Measurements from ENCODE around the gene CASKIN1. TPM values are rescaled to one million over a fixed set of nuclear protein-coding genes. Genes with fewer than 3 reads are reported as not detected.

The CASKIN1 gene
- total and polyA plus RNA-seq, 2 of the 8 experiments (the other 6 are each of a cell fraction or from before 2014, with no cell fraction given), result 1.2 to 6.4 TPM

DNA sequence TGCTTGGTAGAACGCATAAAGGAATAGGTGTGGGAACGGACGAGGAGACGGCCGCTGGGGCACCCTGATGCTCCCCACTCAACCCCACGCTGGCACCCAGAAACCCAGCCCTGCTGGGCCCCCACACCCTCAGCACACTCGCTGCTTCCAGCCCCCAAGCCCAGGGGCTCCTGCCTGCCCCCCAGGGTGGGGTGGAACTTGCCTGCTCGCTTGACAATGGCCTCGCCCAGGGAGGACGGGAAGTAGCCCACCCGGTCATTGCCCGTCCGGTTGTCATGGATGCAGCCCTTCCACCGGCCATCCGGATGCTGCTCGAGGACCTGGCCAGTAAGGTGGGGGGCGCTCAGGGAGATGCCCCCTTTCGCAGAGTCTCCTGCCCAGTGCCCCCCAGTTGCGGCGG lies 9.9 kb downstream of the CASKIN1 start:
- no peak for FAIRE-seq
- WGBS, 2 experiments (ENCODE audit: extremely low coverage in 1 of 2, insufficient coverage in 1 of 2, insufficient read length in 1 of 2, insufficient replicate concordance in 2 of 2, low coverage in 1 of 2, low lambda C conversion rate in 2 of 2, missing lambda C conversion rate in 1 of 2), result 94% methylated on average over 15 of the region's 20 CpGs; no CpG with 5 or more reads in 1 of the 2 experiments
- no peak for TF ChIP-seq RXRA (IDR thresholded peaks at IDR 0.05; ENCODE audit: insufficient read depth, low read depth, low read length)

More for the DNA sequence above, 9.9 kb downstream of the CASKIN1 start:
- Histone ChIP-seq H2BK120ac (replicated peaks; ENCODE audit: low read depth, low read length) (no peak overlapping the region), H3K4me2 (ENCODE audit: insufficient read depth in 1 of 2, low read depth in 2 of 2, low read length in 2 of 2) (no peak overlapping the region), H3K23me2 (ENCODE audit: low read depth, low read length) (peaks cover 2% of the 10 kb centered on the region; the same call in 1 of the 2 replicates), H3K9ac (replicated peaks in 1 of 4; ENCODE audit: extremely low read depth in 1 of 4, low read depth in 3 of 4, low read length in 3 of 4) (no peak overlapping the region), H3K27ac (ENCODE audit: low read depth, low read length) (no peak overlapping the region), H4K91ac (replicated peaks; ENCODE audit: insufficient read length, low read length) (no peak overlapping the region), H2AFZ (ENCODE audit: low read length) (no peak overlapping the region), H2BK5ac (ENCODE audit: low read depth, low read length) (no peak overlapping the region), H3K4me1 (replicated peaks in 1 of 4; ENCODE audit: control insufficient read depth in 3 of 4, insufficient read depth in 4 of 4, low read length in 3 of 4) (peaks cover 0 to 5% (median 2%) of the 10 kb centered on the region in 4 experiments; a peak in 4 of 7 replicates), H3K4me3 (ENCODE audit: extremely low read depth in 1 of 4, insufficient read depth in 2 of 4, low read depth in 3 of 4, low read length in 4 of 4) (no peak overlapping the region), H3K9me3 (ENCODE audit: insufficient read depth in 2 of 2, low read depth in 1 of 2, low read length in 1 of 2) (no peaks in the 10 kb centered on the region), H4K8ac (ENCODE audit: extremely low read depth, insufficient read depth, low read length) (peak overlapping the region; percentile 51; the same call in 1 of the 2 replicates), H2AK5ac (ENCODE audit: low read depth, low read length) (no peak overlapping the region), H2BK15ac (ENCODE audit: low read length) (no peak overlapping the region), H4K20me1 (replicated peaks in 1 of 2; ENCODE audit: control insufficient read depth in 1 of 2, insufficient read depth in 2 of 2, low read length in 2 of 2) (peaks cover 0 to 6% of the 10 kb centered on the region in 2 experiments), H2BK20ac (ENCODE audit: low read length) (no peak overlapping the region), H3K79me1 (ENCODE audit: low read depth, low read length) (no peaks in the 10 kb centered on the region), H3K27me3 (replicated peaks in 1 of 4; ENCODE audit: control insufficient read depth in 3 of 4, extremely low read depth in 1 of 4, insufficient read depth in 3 of 4, low read length in 3 of 4) (no peaks in the 10 kb centered on the region), H3K23ac (ENCODE audit: insufficient read length) (no peak overlapping the region), H3K18ac (ENCODE audit: extremely low read depth, low read length) (no peak overlapping the region), H2BK12ac (ENCODE audit: low read depth, low read length) (no peak overlapping the region), H3K14ac (ENCODE audit: insufficient read length) (no peak overlapping the region), H3K56ac (replicated peaks; ENCODE audit: insufficient read length, low read depth, low read length) (no peak overlapping the region), H3K4ac (replicated peaks; ENCODE audit: insufficient read length, low read depth, low read length) (no peak overlapping the region), H3K79me2 (ENCODE audit: control insufficient read depth in 1 of 2, insufficient read depth in 2 of 2, low read length in 2 of 2) (no peaks in the 10 kb centered on the region), H3K36me3 (ENCODE audit: control insufficient read depth in 2 of 4, insufficient read depth in 4 of 4, low read length in 3 of 4) (peaks cover 0 to 4% (median 0%) of the 10 kb centered on the region in 4 experiments; a peak in 1 of 8 replicates), H4K5ac (ENCODE audit: insufficient read length, low read depth, low read length) (no peak overlapping the region)
- DNase-seq (ENCODE audit: low read depth in 1 of 2, low spot score in 2 of 2), result no peak
- ChIA-PET CTCF (ENCODE audit: partially characterized antibody) (interaction anchor here (1.6 to 2.1 kb wide), 2 partner anchors 8 to 20 kb away, joined by 4 to 9 read pairs; no protein-coding TSS in a partner anchor), POLR2A (ENCODE audit: partially characterized antibody) (interaction anchor here (0.6 to 4.9 kb wide), 3 partner anchors 14 to 62 kb away, joined by 3 to 17 read pairs (median 3); no protein-coding TSS in a partner anchor)

Data from H1 (cell line).